ENCODE measurements around the gene HLA-A.
"Not testable (repeated sequence)": the region's sequence is repeated elsewhere in the genome, so short reads cannot be mapped to it uniquely, and the experiment has no call there.

The HLA-A gene

GRCh38 chr6:29963697-29964096 is 21.4 kb downstream of the HLA-A start:
- DNase-seq, result not testable (repeated sequence)

GRCh38 chr6:29964518-29964886 is 22.2 kb downstream of the HLA-A start:
- DNase-seq, result no peak

- no peak for DNase-seq
Observed at GRCh38 chr6:29964887-29965562, 22.7 kb downstream of the HLA-A start.

- DNase-seq, result no peak
Observed at GRCh38 chr6:29965563-29965872, 23.2 kb downstream of the HLA-A start.

GRCh38 chr6:29965873-29966601 is 23.7 kb downstream of the HLA-A start:
- DNase-seq, result peak; percentile 74

GRCh38 chr6:29967379-29968010 is 25.2 kb downstream of the HLA-A start:
- DNase-seq, result no peak

GRCh38 chr6:29968130-29968529 is 25.8 kb downstream of the HLA-A start:
- DNase-seq, result no peak

GRCh38 chr6:29968905-29969304 is 26.6 kb downstream of the HLA-A start:
- DNase-seq, result no peak

GRCh38 chr6:29970711-29971110 is 28.4 kb downstream of the HLA-A start:
- no peak for DNase-seq

- DNase-seq, result no peak
Observed at GRCh38 chr6:29974901-29975560, 32.7 kb downstream of the HLA-A start.

GRCh38 chr6:29975561-29975907 is 33.2 kb downstream of the HLA-A start:
- DNase-seq, result no peak

GRCh38 chr6:29976253-29976587 is 33.9 kb downstream of the HLA-A start:
- no peak for DNase-seq

- peak; percentile 70 for DNase-seq
Observed at GRCh38 chr6:29976588-29977424, 34.5 kb downstream of the HLA-A start.

GRCh38 chr6:29977425-29977727 is 35.0 kb downstream of the HLA-A start:
- DNase-seq, result no peak

- not testable (repeated sequence) for DNase-seq
Observed at GRCh38 chr6:29980013-29980412, 37.7 kb downstream of the HLA-A start.

GRCh38 chr6:29980511-29980910 is 38.2 kb downstream of the HLA-A start:
- no peak for DNase-seq

- no peak for DNase-seq
Observed at GRCh38 chr6:29981211-29981812, 39.0 kb downstream of the HLA-A start.

GRCh38 chr6:29982097-29982496 is 39.8 kb downstream of the HLA-A start:
- DNase-seq, result no peak

GRCh38 chr6:29984232-29984631 is 41.9 kb downstream of the HLA-A start:
- no peak for DNase-seq

GRCh38 chr6:29984992-29985391 is 42.7 kb downstream of the HLA-A start:
- DNase-seq, result no peak

GRCh38 chr6:29986179-29986781 is 43.9 kb downstream of the HLA-A start:
- DNase-seq, result no peak

- no peak for DNase-seq
Observed at GRCh38 chr6:29989211-29989610, 46.9 kb downstream of the HLA-A start.
